Cardiac muscle cell (in vitro differentiated cells and primary cell): ENCODE results near the gene LRP1B. TPM values are rescaled to one million over a fixed set of nuclear protein-coding genes. Genes with fewer than 3 reads are reported as not detected.

ENCODE experiments used
- DNase-seq, 2 donors: peaks; one replicate each; pipeline versions ENCODE4 v3.0.0 to v3.0.0-alpha.2; 2010 to 2017; ENCODE audit warnings: low read depth in 1 of 2, low spot score in 1 of 2
- H3K27ac ChIP-seq: fragments of 200-600 bp; sonication (generic); 2 replicates; pipeline ENCODE4 v1.5.1; 2016
- H3K27me3 ChIP-seq: fragments of 200-600 bp; sonication (generic); 2 replicates; pipeline ENCODE4 v1.6.0; 2016; ENCODE audit warnings: control low read depth
- H3K36me3 ChIP-seq: fragments of 200-600 bp; sonication (generic); 2 replicates; pipeline ENCODE4 v1.5.1; 2016; ENCODE audit warnings: control low read depth
- H3K4me1 ChIP-seq: fragments of 200-600 bp; sonication (generic); 2 replicates; pipeline ENCODE4 v1.8.1; 2017; ENCODE audit warnings: low read depth, mild to moderate bottlenecking, mixed run types
- H3K4me3 ChIP-seq: fragments of 200-600 bp; sonication (generic); 2 replicates; pipeline ENCODE4 v1.5.1; 2016; ENCODE audit warnings: mild to moderate bottlenecking
- H3K9me3 ChIP-seq: fragments of 200-600 bp; sonication (generic); 2 replicates; pipeline ENCODE4 v1.5.1; 2017; ENCODE audit warnings: low read depth, mild to moderate bottlenecking, control low read depth
- polyA plus RNA-seq: library from polyadenylated mRNA; unstranded; fragments of >200 nt; fragmentation: Nextera tagmentation; extraction: Ambion mirVana; gene quantifications from 2 replicates; pipeline ENCODE4 v1.2.1, GENCODE V29; 2016
- total RNA-seq: library from RNA; depleted of rRNA; stranded (reverse); fragments of >200 nt; gene quantifications from 2 replicates; pipeline ENCODE4 v1.2.3, GENCODE V29; 2016
- TF ChIP-seq, protein P1 (sequence below): IDR thresholded peaks from 2 replicates; pipeline ENCODE4 v1.5.1; 2012; ENCODE audit warnings: low read depth, mild to moderate bottlenecking, low read length

Gene LRP1B
- total and polyA plus RNA-seq, 2 experiments from 2014 or later: 1.2 to 2.5 TPM

DNA sequence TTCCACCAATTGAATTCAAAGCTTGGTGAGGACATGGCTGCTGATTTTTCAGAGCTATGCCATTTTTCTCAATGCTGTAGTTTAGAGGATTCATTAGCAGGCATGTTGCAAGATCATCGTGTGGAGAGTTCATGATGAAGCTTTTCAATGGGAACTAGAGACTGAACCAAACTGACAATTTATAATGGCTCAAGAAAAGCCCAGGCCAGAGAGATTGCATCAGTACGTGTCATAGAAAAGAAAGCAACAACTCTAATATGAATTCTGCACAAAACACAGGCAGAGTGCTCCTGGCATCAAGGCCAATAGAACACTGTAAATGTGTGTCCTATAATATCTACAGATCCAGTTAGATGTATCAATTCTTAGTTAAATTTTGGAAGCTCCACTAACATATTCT lies 477.6 kb downstream of the LRP1B start:
- H3K9me3 ChIP-seq: no peaks in the 10 kb centered on the region
- H3K4me3 ChIP-seq: no peak overlapping the region
- TF ChIP-seq, protein P1, sequence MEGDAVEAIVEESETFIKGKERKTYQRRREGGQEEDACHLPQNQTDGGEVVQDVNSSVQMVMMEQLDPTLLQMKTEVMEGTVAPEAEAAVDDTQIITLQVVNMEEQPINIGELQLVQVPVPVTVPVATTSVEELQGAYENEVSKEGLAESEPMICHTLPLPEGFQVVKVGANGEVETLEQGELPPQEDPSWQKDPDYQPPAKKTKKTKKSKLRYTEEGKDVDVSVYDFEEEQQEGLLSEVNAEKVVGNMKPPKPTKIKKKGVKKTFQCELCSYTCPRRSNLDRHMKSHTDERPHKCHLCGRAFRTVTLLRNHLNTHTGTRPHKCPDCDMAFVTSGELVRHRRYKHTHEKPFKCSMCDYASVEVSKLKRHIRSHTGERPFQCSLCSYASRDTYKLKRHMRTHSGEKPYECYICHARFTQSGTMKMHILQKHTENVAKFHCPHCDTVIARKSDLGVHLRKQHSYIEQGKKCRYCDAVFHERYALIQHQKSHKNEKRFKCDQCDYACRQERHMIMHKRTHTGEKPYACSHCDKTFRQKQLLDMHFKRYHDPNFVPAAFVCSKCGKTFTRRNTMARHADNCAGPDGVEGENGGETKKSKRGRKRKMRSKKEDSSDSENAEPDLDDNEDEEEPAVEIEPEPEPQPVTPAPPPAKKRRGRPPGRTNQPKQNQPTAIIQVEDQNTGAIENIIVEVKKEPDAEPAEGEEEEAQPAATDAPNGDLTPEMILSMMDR: no peak
- H3K4me1 ChIP-seq: no peaks in the 10 kb centered on the region
- no peak overlapping the region for H3K27ac ChIP-seq
- no peaks in the 10 kb centered on the region for H3K27me3 ChIP-seq
- H3K36me3 ChIP-seq: no peaks in the 10 kb centered on the region
- no peak for DNase-seq

DNA sequence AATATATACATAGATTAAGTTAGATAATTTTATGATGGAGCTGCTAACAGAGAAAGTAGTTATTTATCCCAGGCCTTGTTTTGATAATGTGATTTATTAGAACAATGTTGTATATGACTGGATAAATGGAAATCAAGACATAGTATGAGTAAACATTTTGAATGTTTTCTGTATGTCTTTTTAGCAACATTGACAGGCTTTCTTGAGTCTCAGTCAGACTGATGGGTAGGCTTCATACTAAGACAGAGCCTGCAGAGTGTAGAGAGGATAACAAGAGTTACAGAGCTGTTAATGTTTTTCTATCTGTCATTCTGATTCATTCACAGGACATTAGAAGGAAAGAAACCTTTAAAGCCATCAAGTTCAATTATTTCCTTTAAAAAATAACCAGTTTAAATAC lies 478.5 kb downstream of the LRP1B start:
- no peaks in the 10 kb centered on the region for H3K36me3 ChIP-seq
- no peak overlapping the region for H3K4me3 ChIP-seq
- H3K27me3 ChIP-seq: no peaks in the 10 kb centered on the region
- DNase-seq: no peak
- H3K27ac ChIP-seq: no peak overlapping the region
- no peaks in the 10 kb centered on the region for H3K9me3 ChIP-seq
- H3K4me1 ChIP-seq: no peaks in the 10 kb centered on the region
- TF ChIP-seq, protein P1: no peak

DNA sequence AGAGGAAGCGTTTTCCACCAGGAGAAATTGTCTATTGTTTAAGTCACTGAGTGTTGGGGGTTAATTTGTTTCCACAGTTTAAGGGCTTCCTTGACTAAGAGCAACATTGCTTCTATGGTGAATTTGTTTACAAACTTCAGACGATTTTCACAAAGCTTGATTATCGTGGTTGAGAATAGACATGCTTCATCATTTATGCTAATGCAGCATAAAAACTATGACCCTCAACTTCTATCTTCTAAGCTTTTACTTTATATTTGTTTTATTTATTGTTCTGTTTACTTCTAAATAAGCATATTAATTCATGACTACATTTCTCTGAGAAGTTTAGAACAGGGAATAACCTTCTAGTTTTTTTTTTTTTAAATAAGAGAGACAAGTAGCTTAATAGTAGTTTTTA lies 483.5 kb downstream of the LRP1B start:
- no peaks in the 10 kb centered on the region for H3K9me3 ChIP-seq
- H3K4me1 ChIP-seq: no peaks in the 10 kb centered on the region
- no peak overlapping the region for H3K4me3 ChIP-seq
- no peak overlapping the region for H3K27ac ChIP-seq
- no peaks in the 10 kb centered on the region for H3K27me3 ChIP-seq
- TF ChIP-seq, protein P1: no peak
- H3K36me3 ChIP-seq: no peaks in the 10 kb centered on the region
- DNase-seq: no peak

DNA sequence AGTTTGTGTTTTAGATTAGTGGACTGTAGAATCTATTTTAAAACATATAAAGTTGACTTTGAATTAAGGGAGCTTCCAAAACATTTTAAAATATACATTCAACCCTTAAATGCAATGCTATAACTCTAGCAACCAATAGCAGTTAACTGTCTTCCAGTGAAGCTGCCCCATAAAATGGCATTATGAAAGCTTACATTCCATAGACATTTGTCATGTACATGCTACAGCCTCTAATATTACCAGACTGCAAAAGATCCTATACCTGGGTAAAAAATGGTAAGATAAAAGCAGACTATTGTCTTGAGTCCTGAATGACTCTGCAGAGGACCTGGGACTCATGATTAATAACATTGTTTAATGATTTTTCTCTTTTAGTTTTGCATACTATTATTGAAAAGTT lies 489.4 kb downstream of the LRP1B start:
- peak in 1 of 2 donors; percentile 0 for DNase-seq
- H3K27ac ChIP-seq: no peak overlapping the region
- H3K36me3 ChIP-seq: no peaks in the 10 kb centered on the region
- no peaks in the 10 kb centered on the region for H3K9me3 ChIP-seq
- no peaks in the 10 kb centered on the region for H3K27me3 ChIP-seq
- no peaks in the 10 kb centered on the region for H3K4me1 ChIP-seq
- no peak overlapping the region for H3K4me3 ChIP-seq
- TF ChIP-seq, protein P1: no peak

DNA sequence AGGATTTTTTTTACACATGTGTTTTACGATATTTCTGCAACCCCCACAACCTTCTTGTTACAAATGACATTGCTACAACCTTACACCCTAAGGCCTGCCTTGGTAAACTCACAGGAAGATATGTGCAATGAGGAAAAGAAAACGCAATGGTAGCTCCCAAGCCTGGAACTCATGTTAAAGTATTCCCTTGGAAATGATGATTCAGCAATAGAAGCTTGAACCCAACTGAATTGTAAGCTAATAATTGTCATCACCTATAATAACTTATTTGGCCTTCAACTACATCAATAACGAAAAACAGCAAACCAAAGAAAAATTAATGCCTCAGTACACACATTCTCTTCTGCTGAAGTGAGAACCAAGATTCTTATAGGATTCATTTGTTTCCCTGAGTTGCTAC lies 491.0 kb downstream of the LRP1B start:
- no peaks in the 10 kb centered on the region for H3K4me1 ChIP-seq
- no peaks in the 10 kb centered on the region for H3K9me3 ChIP-seq
- H3K4me3 ChIP-seq: no peak overlapping the region
- H3K36me3 ChIP-seq: no peaks in the 10 kb centered on the region
- TF ChIP-seq, protein P1: no peak
- H3K27me3 ChIP-seq: no peaks in the 10 kb centered on the region
- DNase-seq: no peak
- no peak overlapping the region for H3K27ac ChIP-seq

DNA sequence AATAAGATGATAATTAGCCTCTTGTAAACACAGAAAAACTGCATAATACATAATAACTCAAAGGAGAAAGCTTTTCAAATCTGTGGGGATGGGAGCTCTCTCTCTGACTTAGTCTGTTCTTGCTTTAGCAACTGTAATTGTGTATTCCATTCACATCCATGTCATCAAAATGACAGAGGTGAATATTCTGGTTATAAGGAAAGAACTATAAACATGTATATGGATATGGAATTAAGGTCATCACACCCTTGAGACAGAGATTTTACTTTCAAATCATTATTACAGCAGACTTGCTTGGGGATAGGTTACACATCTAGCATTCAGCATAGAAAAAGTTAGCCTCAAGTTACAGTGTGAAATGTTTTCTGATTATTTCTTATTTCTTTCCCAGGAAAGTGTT lies 497.7 kb downstream of the LRP1B start:
- Histone ChIP-seq H3K27ac (no peak overlapping the region), H3K36me3 (no peaks in the 10 kb centered on the region), H3K9me3 (no peaks in the 10 kb centered on the region), H3K4me3 (no peak overlapping the region), H3K27me3 (no peaks in the 10 kb centered on the region), H3K4me1 (no peaks in the 10 kb centered on the region)
- DNase-seq: no peak
- TF ChIP-seq, protein P1: no peak
